Activated CD4-positive, alpha-beta T cell treated with anti-CD3 and anti-CD28 coated beads, Interleukin-2, amount 50 U/mL, for 24 hours (primary cell): ENCODE results near the gene WNT11.

Experiments used
- DNase-seq, 2 donors: peaks; one replicate each; pipeline ENCODE4 v3.0.0-alpha.2; 2020; ENCODE audit warnings: low read depth in 1 of 2, low spot score in 1 of 2

The WNT11 gene

DNA sequence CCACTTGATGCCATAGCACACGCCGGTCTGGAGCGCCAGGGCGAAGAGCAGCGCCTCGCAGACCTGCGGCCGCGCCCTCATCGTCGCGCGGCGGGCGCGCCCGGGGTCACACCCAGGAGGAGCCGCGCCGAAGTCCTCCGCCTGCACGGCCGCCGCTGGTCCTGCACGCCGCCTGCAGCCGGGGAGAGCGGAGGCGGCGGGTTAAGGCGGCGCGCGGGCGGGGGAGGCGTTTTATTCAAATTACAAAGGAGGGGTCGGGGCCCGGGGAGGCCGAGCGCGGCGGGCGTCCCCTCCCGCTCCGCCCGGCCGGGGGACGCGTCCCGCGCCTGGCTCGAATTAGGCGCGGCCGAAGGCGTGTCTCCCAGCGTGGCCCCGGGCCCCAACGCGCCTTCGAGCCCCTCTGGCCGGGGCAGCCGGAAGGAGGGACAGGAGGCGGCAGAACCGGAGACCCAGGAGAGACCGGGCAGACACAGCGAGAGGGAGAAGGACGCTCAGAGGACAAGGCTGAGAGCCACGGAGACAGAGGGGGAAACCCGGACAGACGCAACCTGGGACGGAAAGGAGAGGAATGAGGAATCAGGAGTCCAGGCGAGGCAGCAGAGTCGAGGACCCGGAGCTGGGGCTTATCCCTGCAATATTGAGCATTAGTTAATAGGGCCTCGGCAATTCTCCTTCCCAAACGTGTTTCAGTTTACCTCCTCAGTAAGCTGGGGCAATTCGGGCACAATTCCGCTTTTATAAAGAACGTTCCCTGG is at the start of gene WNT11:
Gene WNT11, minus strand, starts transcription at position 176 of the 755 bp plus-strand sequence. Its CDS starts 95 bp downstream, at position 81.
- DNase-seq, result no peak

DNA sequence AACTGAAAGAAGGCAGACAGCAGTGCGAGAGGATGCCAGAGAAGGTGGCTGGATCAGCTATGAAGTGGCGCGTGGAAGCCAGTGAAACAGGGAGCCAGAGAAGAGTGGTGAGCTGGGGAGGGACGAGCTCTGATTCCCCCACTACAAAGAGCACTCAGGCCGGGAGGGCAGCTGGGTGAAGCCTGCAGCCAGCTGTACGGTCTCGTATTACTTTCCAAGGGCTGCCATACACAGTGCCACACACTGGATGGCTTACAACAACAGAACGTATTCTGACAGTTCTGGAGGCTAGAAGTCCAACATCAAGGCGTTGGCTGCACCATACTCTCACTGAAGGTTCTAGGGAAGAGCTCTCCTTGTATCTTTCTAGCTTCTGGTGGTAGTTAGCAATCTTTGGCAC is 47.1 kb upstream of the WNT11 start:
- DNase-seq, result no peak

DNA sequence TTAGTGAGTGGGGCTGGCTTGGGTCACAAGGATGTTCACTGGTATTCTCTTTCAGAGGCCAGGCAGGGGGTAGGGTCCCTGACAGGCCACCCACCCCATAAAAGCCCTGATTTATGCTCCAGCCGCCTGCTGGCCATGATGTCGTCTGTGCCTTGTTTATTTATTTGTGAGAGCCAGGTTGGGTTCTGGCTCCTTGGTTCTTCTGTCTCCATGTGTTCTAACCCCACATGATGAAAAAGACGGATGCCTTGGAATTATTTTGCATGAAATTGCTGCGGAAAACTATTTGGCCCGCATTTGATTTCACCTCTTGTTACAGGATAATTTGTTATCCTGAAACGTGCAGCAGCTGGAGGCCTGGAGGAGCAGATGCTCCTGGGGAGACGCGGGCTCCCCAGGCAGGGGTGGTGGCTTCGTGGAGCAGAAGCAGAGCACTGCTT is 46.3 kb upstream of the WNT11 start:
- no peak for DNase-seq

DNA sequence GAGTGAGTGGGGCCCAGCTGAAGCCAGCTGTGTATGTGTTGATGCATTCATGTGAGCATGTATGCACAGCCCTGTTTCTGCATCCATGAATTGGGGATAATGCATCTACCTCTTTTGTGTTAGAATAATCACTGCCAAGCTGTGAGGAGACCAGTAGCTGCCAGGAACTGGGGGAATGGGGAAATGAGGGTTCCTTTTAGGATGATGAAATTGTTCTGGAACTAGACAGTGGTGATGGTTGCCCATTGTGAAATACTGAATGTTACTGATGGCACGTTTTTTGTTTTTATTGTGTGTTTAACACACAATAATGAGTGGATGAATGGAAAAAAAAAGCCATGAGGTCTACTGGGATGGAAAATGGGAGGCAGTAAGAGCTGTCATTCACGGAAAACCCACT is 45.3 kb upstream of the WNT11 start:
- DNase-seq, result no peak

DNA sequence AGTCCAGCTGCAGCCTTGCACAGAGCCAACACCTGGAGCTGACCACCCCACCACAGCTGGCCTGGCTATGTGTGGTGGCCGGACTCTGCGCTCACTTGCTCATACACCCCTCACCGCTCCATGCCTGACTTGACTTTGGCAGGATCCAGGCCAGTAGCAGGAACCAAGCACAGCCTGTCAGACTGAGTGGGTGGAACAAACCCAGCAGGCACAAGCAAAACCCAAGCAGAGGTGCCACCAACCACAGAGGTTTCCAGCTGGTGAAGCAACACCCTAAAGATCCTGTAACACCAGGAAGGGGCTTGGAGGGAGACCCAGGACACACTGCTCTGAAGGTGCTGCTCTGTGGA is 44.9 kb upstream of the WNT11 start:
- no peak for DNase-seq

DNA sequence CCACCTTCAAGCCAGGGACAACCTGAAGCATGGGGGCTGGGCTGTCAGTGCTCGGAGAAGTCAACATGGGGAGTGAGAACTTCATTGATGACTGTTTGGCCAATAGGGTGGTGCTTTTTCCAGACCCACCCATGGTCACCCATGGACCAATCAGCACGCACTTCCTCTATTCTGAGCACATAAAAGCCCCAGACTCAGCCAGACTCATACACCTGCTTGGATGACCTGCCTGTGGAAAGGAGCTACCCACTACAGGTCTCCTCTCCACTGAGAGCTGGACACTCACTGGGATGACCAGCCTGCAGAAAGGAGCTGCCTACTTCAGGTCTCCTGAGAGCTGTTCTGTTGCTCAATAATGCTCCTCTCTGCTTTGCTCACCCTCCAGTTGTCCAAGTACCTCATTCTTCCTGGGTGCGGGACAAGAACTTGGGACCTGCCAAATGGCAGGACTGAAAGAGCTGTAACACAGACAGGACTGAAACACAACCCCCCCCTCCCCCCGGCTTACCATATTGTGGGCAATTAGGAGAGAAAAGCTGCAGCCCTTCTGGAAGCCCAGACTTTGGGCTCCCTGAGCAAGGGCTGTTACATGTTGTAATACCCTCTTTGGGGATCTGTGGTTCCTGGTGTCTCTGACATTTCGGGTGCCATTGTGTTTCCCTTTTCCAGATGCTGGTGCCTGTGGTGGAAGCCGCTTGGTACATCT is 44.4 kb upstream of the WNT11 start:
- no peak for DNase-seq

DNA sequence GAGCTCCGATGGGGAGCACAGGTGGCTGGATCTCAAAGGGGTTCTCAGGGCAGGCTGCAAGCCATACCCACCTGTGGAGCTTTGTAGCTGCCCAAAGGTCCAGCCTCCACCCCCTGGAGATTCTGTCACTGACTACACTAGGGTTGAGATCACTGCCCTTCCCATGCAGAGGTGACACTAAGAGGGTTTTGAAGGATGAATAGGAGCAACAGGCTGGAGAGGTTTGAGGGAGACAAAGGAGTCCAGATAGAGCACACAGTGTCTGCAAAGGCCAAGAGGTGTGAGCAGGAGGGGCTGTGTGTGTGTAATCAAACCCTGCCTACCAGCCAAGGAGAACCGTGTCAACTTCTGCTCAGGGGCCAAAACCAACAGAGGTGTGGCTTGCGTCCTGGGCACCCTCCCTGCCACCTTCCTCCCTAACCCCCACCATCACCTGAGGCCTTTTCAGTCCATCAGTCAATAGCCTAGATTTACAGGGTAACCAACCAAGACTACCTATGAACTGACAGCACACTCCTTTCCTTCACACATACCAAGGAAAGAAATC is 43.0 kb upstream of the WNT11 start:
- DNase-seq, result no peak

GRCh38 chr11:76248210-76248609 is 41.9 kb upstream of the WNT11 start:
- DNase-seq, result no peak

DNA sequence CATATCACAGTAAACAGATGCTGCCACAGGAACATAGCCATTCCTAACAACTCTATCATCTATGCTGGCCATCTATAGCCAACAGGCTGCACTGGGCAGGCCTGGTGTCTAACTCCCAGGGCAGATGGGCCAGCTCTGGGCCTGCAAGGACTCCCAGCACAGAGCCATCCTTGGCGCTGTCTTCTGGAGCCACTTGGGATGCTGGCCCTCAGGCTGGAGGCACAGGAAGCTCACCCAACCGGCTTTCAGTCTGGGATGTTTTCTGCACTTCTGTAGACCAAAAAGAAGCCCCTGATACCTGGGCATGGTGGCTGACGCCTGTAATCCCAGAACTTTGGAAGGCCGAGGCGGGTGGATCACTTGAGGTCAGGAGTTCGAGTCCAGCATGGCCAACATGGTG is 40.8 kb upstream of the WNT11 start:
- DNase-seq, result no peak

GRCh38 chr11:76246271-76246933 is 40.1 kb upstream of the WNT11 start:
- no peak for DNase-seq

- DNase-seq, result no peak
These were observed 39.4 kb upstream of the WNT11 start for GRCh38 chr11:76245720-76246119.

GRCh38 chr11:76244316-76244851 is 38.1 kb upstream of the WNT11 start:
- no peak for DNase-seq

- DNase-seq, result no peak
These were observed 37.6 kb upstream of the WNT11 start for GRCh38 chr11:76243957-76244285.

GRCh38 chr11:76243193-76243956 is 37.1 kb upstream of the WNT11 start:
- DNase-seq, result no peak

- DNase-seq, result no peak
These were observed 35.9 kb upstream of the WNT11 start for GRCh38 chr11:76242004-76242779.

- DNase-seq, result no peak
These were observed 35.1 kb upstream of the WNT11 start for GRCh38 chr11:76241243-76242000.

DNA sequence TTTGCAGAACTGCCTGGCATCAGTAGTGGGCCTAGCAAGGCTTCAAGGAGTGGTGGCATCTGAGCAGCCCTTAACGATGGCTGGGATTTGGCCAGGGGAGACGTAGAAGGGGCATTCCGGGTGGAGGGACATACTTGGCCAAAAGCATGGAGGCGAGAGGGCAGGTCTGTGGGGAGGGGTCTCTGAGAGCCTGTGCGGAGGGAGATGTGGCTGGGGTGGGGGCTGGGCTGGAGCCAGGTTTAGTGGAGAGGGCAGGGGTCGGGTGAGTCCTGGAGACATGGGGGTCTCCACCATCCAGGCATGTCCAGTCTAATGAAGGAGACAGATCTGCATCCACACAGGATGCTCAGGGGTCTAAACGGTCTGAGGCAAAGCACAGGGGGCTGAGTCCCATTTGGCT is 34.4 kb upstream of the WNT11 start:
- no peak for DNase-seq

- no peak for DNase-seq
These were observed 33.8 kb upstream of the WNT11 start for GRCh38 chr11:76240161-76240540.

- DNase-seq, result no peak
These were observed 33.3 kb upstream of the WNT11 start for GRCh38 chr11:76239483-76240160.
